ENCODE results near the gene ZC3H6.

ZC3H6 gene

DNA sequence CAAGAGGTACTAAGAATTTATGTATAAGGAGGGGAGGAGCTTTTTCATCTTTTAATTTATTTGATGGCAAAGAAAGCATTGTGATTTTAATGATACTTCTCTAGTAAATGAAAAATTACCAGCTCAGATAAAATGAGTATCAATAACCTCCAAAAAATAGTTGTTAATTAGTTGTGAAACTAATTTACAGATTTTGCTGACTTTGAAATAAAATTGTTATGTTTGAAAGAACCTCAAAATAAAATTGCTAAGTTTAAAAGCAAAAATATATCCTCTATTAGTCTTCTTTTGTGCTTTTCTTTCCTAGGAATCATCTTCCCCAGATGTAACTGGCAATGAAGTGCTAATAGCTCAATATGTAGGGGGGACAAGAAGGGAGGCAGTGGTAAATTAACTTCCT is 36.5 kb downstream of the ZC3H6 start:
- CTCF ChIA-PET: interaction anchor here (0.5 kb wide), 1 partner anchor 1123 kb away, joined by 3 read pairs; no protein-coding TSS in a partner anchor
- TF ChIP-seq ZNF2 (tag by site-specific recombination; IDR thresholded peaks at IDR 0.05) (no peak), GLIS1 (tag by site-specific recombination; IDR thresholded peaks at IDR 0.05) (no peak), ZBTB48 (tag by site-specific recombination; IDR thresholded peaks at IDR 0.05) (no peak)
- POLR2A ChIA-PET: no interaction called here

DNA sequence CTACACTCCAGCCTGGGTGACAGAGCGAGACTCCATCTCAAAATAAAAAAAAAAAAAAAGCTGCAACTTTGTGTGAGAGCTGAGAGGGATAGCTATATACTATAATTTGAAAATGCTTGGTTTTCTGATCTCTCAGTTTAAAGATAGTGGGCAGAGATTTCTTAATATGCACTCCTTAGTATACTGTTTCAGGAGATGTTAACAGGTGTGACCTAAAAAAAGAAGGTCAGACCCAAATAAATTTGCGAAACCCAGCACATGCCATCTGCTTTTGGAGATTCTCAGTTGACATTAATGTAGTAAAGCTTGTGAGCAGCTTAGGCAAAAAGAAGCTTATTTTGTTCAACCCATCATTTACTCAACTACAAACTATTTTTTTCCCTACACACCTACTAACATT is 37.4 kb downstream of the ZC3H6 start:
- Histone ChIP-seq H3K9me3 (ENCODE audit: control insufficient read depth, insufficient read depth, low read depth, low read length) (no peaks in the 10 kb centered on the region), H3K27ac (ENCODE audit: extremely low read depth, low read depth, low read length) (no peak overlapping the region), H3K36me3 (ENCODE audit: control insufficient read depth in 2 of 2, insufficient read depth in 1 of 2, low read length in 2 of 2) (no peaks in the 10 kb centered on the region), H3K4me3 (ENCODE audit: low read depth, low read length) (no peak overlapping the region), H3K4me1 (ENCODE audit: control insufficient read depth, insufficient read depth, low read length) (peaks cover 10% of the 10 kb centered on the region)
- ChIA-PET POLR2A (no interaction called here), CTCF (no interaction called here)
- no peak for TF ChIP-seq ZNF302 (tag by site-specific recombination; IDR thresholded peaks at IDR 0.05; ENCODE audit: low read depth)
- no peak for TF ChIP-seq ZNF555 (tag by site-specific recombination; conservative IDR thresholded peaks at IDR 0.05)
- no peak for TF ChIP-seq SALL2 (tag by site-specific recombination; IDR thresholded peaks at IDR 0.05; ENCODE audit: borderline replicate concordance)
- no peak for TF ChIP-seq ZNF561 (tag by site-specific recombination; IDR thresholded peaks at IDR 0.05; ENCODE audit: borderline replicate concordance)
- no peak for TF ChIP-seq ZBTB48 (tag by site-specific recombination; IDR thresholded peaks at IDR 0.05)
- TF ChIP-seq HOXD13 (CRISPR knock-in tag; IDR thresholded peaks at IDR 0.05; ENCODE audit: borderline replicate concordance): no peak
- no peak for TF ChIP-seq ZNF791 (tag by site-specific recombination; IDR thresholded peaks at IDR 0.05)
- no peak for TF ChIP-seq ZNF501 (tag by site-specific recombination; IDR thresholded peaks at IDR 0.05)
- TF ChIP-seq, protein P1, sequence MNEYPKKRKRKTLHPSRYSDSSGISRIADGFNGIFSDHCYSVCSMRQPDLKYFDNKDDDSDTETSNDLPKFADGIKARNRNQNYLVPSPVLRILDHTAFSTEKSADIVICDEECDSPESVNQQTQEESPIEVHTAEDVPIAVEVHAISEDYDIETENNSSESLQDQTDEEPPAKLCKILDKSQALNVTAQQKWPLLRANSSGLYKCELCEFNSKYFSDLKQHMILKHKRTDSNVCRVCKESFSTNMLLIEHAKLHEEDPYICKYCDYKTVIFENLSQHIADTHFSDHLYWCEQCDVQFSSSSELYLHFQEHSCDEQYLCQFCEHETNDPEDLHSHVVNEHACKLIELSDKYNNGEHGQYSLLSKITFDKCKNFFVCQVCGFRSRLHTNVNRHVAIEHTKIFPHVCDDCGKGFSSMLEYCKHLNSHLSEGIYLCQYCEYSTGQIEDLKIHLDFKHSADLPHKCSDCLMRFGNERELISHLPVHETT (tag by site-specific recombination; IDR thresholded peaks at IDR 0.05): no peak
- TF ChIP-seq, protein P2, sequence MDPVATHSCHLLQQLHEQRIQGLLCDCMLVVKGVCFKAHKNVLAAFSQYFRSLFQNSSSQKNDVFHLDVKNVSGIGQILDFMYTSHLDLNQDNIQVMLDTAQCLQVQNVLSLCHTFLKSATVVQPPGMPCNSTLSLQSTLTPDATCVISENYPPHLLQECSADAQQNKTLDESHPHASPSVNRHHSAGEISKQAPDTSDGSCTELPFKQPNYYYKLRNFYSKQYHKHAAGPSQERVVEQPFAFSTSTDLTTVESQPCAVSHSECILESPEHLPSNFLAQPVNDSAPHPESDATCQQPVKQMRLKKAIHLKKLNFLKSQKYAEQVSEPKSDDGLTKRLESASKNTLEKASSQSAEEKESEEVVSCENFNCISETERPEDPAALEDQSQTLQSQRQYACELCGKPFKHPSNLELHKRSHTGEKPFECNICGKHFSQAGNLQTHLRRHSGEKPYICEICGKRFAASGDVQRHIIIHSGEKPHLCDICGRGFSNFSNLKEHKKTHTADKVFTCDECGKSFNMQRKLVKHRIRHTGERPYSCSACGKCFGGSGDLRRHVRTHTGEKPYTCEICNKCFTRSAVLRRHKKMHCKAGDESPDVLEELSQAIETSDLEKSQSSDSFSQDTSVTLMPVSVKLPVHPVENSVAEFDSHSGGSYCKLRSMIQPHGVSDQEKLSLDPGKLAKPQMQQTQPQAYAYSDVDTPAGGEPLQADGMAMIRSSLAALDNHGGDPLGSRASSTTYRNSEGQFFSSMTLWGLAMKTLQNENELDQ (tag by site-specific recombination; IDR thresholded peaks at IDR 0.05; ENCODE audit: low read depth): no peak
- TF ChIP-seq MZF1 (tag by site-specific recombination; IDR thresholded peaks at IDR 0.05; ENCODE audit: borderline replicate concordance): no peak
- no peak for TF ChIP-seq ZNF155 (tag by site-specific recombination; IDR thresholded peaks at IDR 0.05)
- TF ChIP-seq, protein P3, sequence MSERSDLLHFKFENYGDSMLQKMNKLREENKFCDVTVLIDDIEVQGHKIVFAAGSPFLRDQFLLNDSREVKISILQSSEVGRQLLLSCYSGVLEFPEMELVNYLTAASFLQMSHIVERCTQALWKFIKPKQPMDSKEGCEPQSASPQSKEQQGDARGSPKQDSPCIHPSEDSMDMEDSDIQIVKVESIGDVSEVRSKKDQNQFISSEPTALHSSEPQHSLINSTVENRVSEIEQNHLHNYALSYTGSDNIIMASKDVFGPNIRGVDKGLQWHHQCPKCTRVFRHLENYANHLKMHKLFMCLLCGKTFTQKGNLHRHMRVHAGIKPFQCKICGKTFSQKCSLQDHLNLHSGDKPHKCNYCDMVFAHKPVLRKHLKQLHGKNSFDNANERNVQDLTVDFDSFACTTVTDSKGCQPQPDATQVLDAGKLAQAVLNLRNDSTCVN (tag by site-specific recombination; optimal IDR thresholded peaks at IDR 0.05): no peak
- TF ChIP-seq ZNF473 (tag by site-specific recombination; IDR thresholded peaks at IDR 0.05): no peak
- TF ChIP-seq ZNF335 (tag by site-specific recombination; conservative IDR thresholded peaks at IDR 0.05): no peak
- no peak for TF ChIP-seq ZNF830 (tag by site-specific recombination; IDR thresholded peaks at IDR 0.05; ENCODE audit: low read depth)
- no peak for TF ChIP-seq ZFHX2 (tag by site-specific recombination; conservative IDR thresholded peaks at IDR 0.05)
- TF ChIP-seq ZNF140 (tag by site-specific recombination; IDR thresholded peaks at IDR 0.05): no peak
- no peak for TF ChIP-seq ZNF391 (tag by site-specific recombination; IDR thresholded peaks at IDR 0.05; ENCODE audit: borderline replicate concordance, low read depth)

More for the DNA sequence above, 36.5 kb downstream of the ZC3H6 start:
- no peaks in the 10 kb centered on the region for H3K36me3 ChIP-seq (ENCODE audit: control insufficient read depth in 2 of 2, insufficient read depth in 1 of 2, low read length in 2 of 2)
- no peak overlapping the region for H3K27ac ChIP-seq (ENCODE audit: extremely low read depth, low read depth, low read length)
- H3K4me1 ChIP-seq (ENCODE audit: control insufficient read depth, insufficient read depth, low read length): peaks cover 3% of the 10 kb centered on the region; the same call in 1 of the 2 replicates
- no peaks in the 10 kb centered on the region for H3K9me3 ChIP-seq (ENCODE audit: control insufficient read depth, insufficient read depth, low read depth, low read length)
- no peak overlapping the region for H3K4me3 ChIP-seq (ENCODE audit: low read depth, low read length)

Data from HEK293 (cell line).